HepG2 (cell line): ENCODE measurements around the gene EDEM3. TPM values are rescaled to one million over a fixed set of nuclear protein-coding genes. Genes with fewer than 3 reads are reported as not detected.

Experiments used
- ATAC-seq: fragments of 200-7000 bp; cut with Tn5 transposase; 3 replicates; pipeline ENCODE4 v1.9.1; 2020; ENCODE audit warnings: mild to moderate bottlenecking, moderate library complexity
- BruUV-seq: library from RNA; stranded (reverse); fragments of 400-500 nt; replicated peaks from 2 replicates; lab custom pipeline; 2021; lab: Mats Ljungman, UMichigan
- CTCF ChIA-PET: fragments of 300-600 bp; formaldehyde crosslinking; extraction: SDS; loops from one replicate; lab custom pipeline; 2021; ENCODE audit warnings: low total read pairs, inconsistent platforms, low intra/inter-chr PET ratio; lab: Yijun Ruan, JAX
- POLR2A ChIA-PET: fragments of 350-600 bp; sonication (Branson Sonifier 250); formaldehyde crosslinking; loops from one replicate; lab custom pipeline; 2020; ENCODE audit warnings: antibody characterized with exemption, inconsistent platforms; lab: Yijun Ruan, JAX
- DNase-seq: peaks from one replicate; pipeline ENCODE4 v3.0.0-alpha.2; 2015; ENCODE audit warnings: low spot score
- FAIRE-seq: peaks from 3 replicates; lab custom pipeline; 2011; peaks lifted over from hg19 to GRCh38; lab: Jason Lieb, UNC
- H2AFZ ChIP-seq: one replicate; pipeline ENCODE4 v1.6.1; 2011; ENCODE audit warnings: low read length, inconsistent platforms
- H3K27ac ChIP-seq: fragments of 300-600 bp; 3 replicates; pipeline ENCODE4 v1.8.0; 2011; ENCODE audit warnings: mixed run types, mild to moderate bottlenecking, mixed read lengths, low read length, inconsistent platforms; ENCODE audit not compliant: insufficient read depth; ENCODE audit errors: extremely low read length
- H3K27me3 ChIP-seq, 2 experiments: fragments of 200-600 bp in 1 of 2; 2 replicates in 1 of 2; 3 replicates in 1 of 2; pipeline versions ENCODE4 v1.6.0 to v1.8.0; 2011; ENCODE audit warnings: low read length in 2 of 2, mild to moderate bottlenecking in 2 of 2, moderate library complexity in 2 of 2, inconsistent platforms in 1 of 2; ENCODE audit not compliant: insufficient read depth in 2 of 2, control insufficient read depth in 1 of 2
- H3K36me3 ChIP-seq, 2 experiments: fragments of 200-600 bp in 1 of 2; replicated peaks in 1 of 2; 2 replicates in 1 of 2; 3 replicates in 1 of 2; pipeline versions ENCODE4 v1.5.1 to v1.8.0; 2011; ENCODE audit warnings: low read length in 2 of 2, inconsistent platforms in 1 of 2; ENCODE audit not compliant: insufficient read depth in 2 of 2, control insufficient read depth in 1 of 2
- H3K4me1 ChIP-seq: 2 replicates; pipeline ENCODE4 v1.5.1; 2012; ENCODE audit warnings: low read length, inconsistent platforms; ENCODE audit not compliant: insufficient read depth
- H3K4me2 ChIP-seq: 2 replicates; pipeline ENCODE4 v1.6.0; 2011; ENCODE audit warnings: low read depth, low read length, inconsistent platforms
- H3K4me3 ChIP-seq, 3 experiments: fragments of 200-600 bp in 1 of 3; sonication (generic), shearing (Covaris generic) in 1 of 3; replicated peaks in 1 of 3; 2 replicates each; pipeline ENCODE4 v1.5.1; 2011 to 2016; ENCODE audit warnings: low read length in 3 of 3, inconsistent platforms in 2 of 3, low read depth in 2 of 3, mild to moderate bottlenecking in 2 of 3, control low read depth in 1 of 3, mixed read lengths in 1 of 3; ENCODE audit not compliant: insufficient read depth in 1 of 3
- H3K79me2 ChIP-seq: one replicate; pipeline ENCODE4 v1.6.1; 2011; ENCODE audit warnings: low read length, inconsistent platforms; ENCODE audit not compliant: insufficient read depth
- H3K9ac ChIP-seq: 2 replicates; pipeline ENCODE4 v1.6.0; 2011; ENCODE audit warnings: mild to moderate bottlenecking, low read depth, low read length, inconsistent platforms; ENCODE audit not compliant: insufficient read depth
- H3K9me3 ChIP-seq: 2 replicates; pipeline ENCODE4 v1.5.1; 2012; ENCODE audit warnings: mild to moderate bottlenecking, low read length
- H4K20me1 ChIP-seq: 2 replicates; pipeline ENCODE4 v1.6.0; 2011; ENCODE audit warnings: inconsistent platforms, mild to moderate bottlenecking, low read length, moderate library complexity; ENCODE audit not compliant: insufficient read depth
- ATF5 ChIP-seq: sonication (generic); formaldehyde crosslinking; IDR thresholded peaks from 2 replicates; pipeline ENCODE4 v1.4.0; 2020; ENCODE audit warnings: mild to moderate bottlenecking, low read depth, missing genetic modification reagents
- CEBPB ChIP-seq: IDR thresholded peaks from 2 replicates; pipeline ENCODE4 v1.6.1; 2011; ENCODE audit warnings: low read depth, low read length, improper control_type of control experiment, borderline replicate concordance
- KLF16 ChIP-seq, 2 experiments: sonication (generic) in 1 of 2; formaldehyde crosslinking in 1 of 2; IDR thresholded peaks; 2 replicates each; pipeline versions ENCODE4 v1.6.1 to v1.8.0; 2016 to 2023; ENCODE audit warnings: missing genetic modification reagents in 2 of 2, missing compliant biosample characterization in 1 of 2
- NFRKB ChIP-seq: fragments of 450-650 bp; IDR thresholded peaks from 2 replicates; pipeline ENCODE4 v1.6.1; 2017
- RBM39 ChIP-seq: fragments of 200-400 bp; formaldehyde crosslinking; IDR thresholded peaks from one replicate; pipeline ENCODE4 v1.6.1; 2018; ENCODE audit warnings: antibody characterized with exemption, mild to moderate bottlenecking, low read depth, low read length; ENCODE audit not compliant: poor library complexity, severe bottlenecking
- ZBTB7B ChIP-seq: sonication (generic); formaldehyde crosslinking; IDR thresholded peaks from 2 replicates; pipeline ENCODE4 v1.4.0; 2020; ENCODE audit warnings: missing genetic modification reagents
- ZNF124 ChIP-seq: sonication (generic); formaldehyde crosslinking; IDR thresholded peaks from 2 replicates; pipeline ENCODE4 v1.4.0; 2020; ENCODE audit warnings: missing genetic modification reagents
- ZNF598 ChIP-seq: sonication (generic); formaldehyde crosslinking; IDR thresholded peaks from 2 replicates; pipeline ENCODE4 v1.5.1; 2020; ENCODE audit warnings: mild to moderate bottlenecking, missing genetic modification reagents, borderline replicate concordance
- ZNF720 ChIP-seq: sonication (generic); formaldehyde crosslinking; IDR thresholded peaks from 2 replicates; pipeline ENCODE4 v1.4.0; 2020; ENCODE audit warnings: missing genetic modification reagents
- ZNF83 ChIP-seq: sonication (generic); formaldehyde crosslinking; IDR thresholded peaks from 2 replicates; pipeline ENCODE4 v1.4.0; 2020; ENCODE audit warnings: missing genetic modification reagents, mild to moderate bottlenecking, borderline replicate concordance
- WGBS: methylation state at CpG from one replicate; pipeline ENCODE4 v1.1.6; 2017; ENCODE audit warnings: low lambda C conversion rate; 5-methylcytosine and 5-hydroxymethylcytosine counted together
- in situ Hi-C: cut with HindIII; loops from 2 replicates; pipeline ENCODE4 v1.10.0; 2017; ENCODE audit warnings: low pct_unique_long_range_greater_than_20kb; ENCODE audit not compliant: extremely low pct_ligation_motif_present
- intact Hi-C: fragments of 100-400 bp; cut with micrococcal nuclease; formaldehyde crosslinking; loops from one replicate; pipeline ENCODE4 v1.10.0; 2022; ENCODE audit not compliant: unreplicated experiment
- polyA plus RNA-seq, 8 experiments: library from polyadenylated mRNA; depleted of rRNA in 3 of 8; stranded (reverse) in 7 of 8; unstranded in 1 of 8; fragments of >200 nt; fragmentation: Illumina TruSeq in 4 of 8; extraction: Trizol in 4 of 8; gene quantifications; 2 replicates each; pipeline versions ENCODE4 v1.2.1 to v1.2.3, GENCODE V29; 2011 to 2016; ENCODE audit warnings: low read depth in 4 of 8, missing spikeins in 1 of 8, mixed read lengths in 1 of 8; ENCODE audit not compliant: insufficient read depth in 1 of 8
- total RNA-seq, 5 experiments: library from RNA; depleted of rRNA; stranded (reverse); fragments of >200 nt; fragmentation: Illumina TruSeq; extraction: Trizol; gene quantifications; 2 replicates each; pipeline ENCODE4 v1.2.3, GENCODE V29; 2016; ENCODE audit warnings: low read depth in 1 of 5
- TF ChIP-seq, protein P1 (sequence below): sonication (generic); formaldehyde crosslinking; IDR thresholded peaks from 2 replicates; pipeline ENCODE4 v1.4.0; 2020; ENCODE audit warnings: missing genetic modification reagents
- TF ChIP-seq, protein P2 (sequence below): sonication (generic); formaldehyde crosslinking; IDR thresholded peaks from 2 replicates; pipeline ENCODE4 v1.4.0; 2020; ENCODE audit warnings: mild to moderate bottlenecking, missing genetic modification reagents
- TF ChIP-seq, protein P3 (sequence below): sonication (generic); formaldehyde crosslinking; IDR thresholded peaks from 2 replicates; pipeline ENCODE4 v1.4.0; 2020; ENCODE audit warnings: missing genetic modification reagents
- TF ChIP-seq, protein P4 (sequence below): sonication (generic); formaldehyde crosslinking; IDR thresholded peaks from 2 replicates; pipeline ENCODE4 v1.4.0; 2020; ENCODE audit warnings: missing genetic modification reagents

EDEM3 gene
- total and polyA plus RNA-seq, 2 of the 13 experiments (the other 11 are each of a cell fraction or from before 2014, with no cell fraction given): 13.1 to 18.2 TPM

- in situ Hi-C loops: no loop called here
- CTCF ChIA-PET: no interaction called here
Measured at GRCh38 chr1:184701816-184702215, 52.8 kb downstream of the EDEM3 start.

GRCh38 chr1:184698969-184699368 lies 55.7 kb downstream of the EDEM3 start:
- Histone ChIP-seq H3K27me3 (no peaks in the 10 kb centered on the region), H3K27ac (no peak overlapping the region), H3K36me3 (peaks cover 0 to 7% of the 10 kb centered on the region in 2 experiments; a peak in 2 of 5 replicates), H2AFZ (no peak overlapping the region), H3K4me3 (no peak overlapping the region), H3K79me2 (no peaks in the 10 kb centered on the region), H3K4me2 (no peak overlapping the region), H3K9me3 (no peaks in the 10 kb centered on the region), H4K20me1 (no peaks in the 10 kb centered on the region), H3K4me1 (no peaks in the 10 kb centered on the region), H3K9ac (no peak overlapping the region)
- no TSS peak for BruUV-seq
- ChIA-PET POLR2A (no interaction called here), CTCF (no interaction called here)
- in situ Hi-C loops: no loop called here
- no peak for DNase-seq
- no peak for ATAC-seq
- no peak for FAIRE-seq
- intact Hi-C loops: loop anchor here (10.0 kb wide), 1 partner anchor 474 kb away; no protein-coding TSS in a partner anchor
- 92% methylated on average over 1 of the region's 1 CpG for WGBS
- TF ChIP-seq KLF16 (CRISPR knock-in tag; IDR thresholded peaks at IDR 0.05) (no peak), ATF5 (CRISPR knock-in tag) (no peak), ZNF598 (CRISPR knock-in tag) (no peak), ZBTB7B (CRISPR knock-in tag) (no peak), ZNF83 (CRISPR knock-in tag) (no peak)
- TF ChIP-seq, protein P1, sequence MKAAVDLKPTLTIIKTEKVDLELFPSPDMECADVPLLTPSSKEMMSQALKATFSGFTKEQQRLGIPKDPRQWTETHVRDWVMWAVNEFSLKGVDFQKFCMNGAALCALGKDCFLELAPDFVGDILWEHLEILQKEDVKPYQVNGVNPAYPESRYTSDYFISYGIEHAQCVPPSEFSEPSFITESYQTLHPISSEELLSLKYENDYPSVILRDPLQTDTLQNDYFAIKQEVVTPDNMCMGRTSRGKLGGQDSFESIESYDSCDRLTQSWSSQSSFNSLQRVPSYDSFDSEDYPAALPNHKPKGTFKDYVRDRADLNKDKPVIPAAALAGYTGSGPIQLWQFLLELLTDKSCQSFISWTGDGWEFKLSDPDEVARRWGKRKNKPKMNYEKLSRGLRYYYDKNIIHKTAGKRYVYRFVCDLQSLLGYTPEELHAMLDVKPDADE (CRISPR knock-in tag): no peak
- TF ChIP-seq, protein P2, sequence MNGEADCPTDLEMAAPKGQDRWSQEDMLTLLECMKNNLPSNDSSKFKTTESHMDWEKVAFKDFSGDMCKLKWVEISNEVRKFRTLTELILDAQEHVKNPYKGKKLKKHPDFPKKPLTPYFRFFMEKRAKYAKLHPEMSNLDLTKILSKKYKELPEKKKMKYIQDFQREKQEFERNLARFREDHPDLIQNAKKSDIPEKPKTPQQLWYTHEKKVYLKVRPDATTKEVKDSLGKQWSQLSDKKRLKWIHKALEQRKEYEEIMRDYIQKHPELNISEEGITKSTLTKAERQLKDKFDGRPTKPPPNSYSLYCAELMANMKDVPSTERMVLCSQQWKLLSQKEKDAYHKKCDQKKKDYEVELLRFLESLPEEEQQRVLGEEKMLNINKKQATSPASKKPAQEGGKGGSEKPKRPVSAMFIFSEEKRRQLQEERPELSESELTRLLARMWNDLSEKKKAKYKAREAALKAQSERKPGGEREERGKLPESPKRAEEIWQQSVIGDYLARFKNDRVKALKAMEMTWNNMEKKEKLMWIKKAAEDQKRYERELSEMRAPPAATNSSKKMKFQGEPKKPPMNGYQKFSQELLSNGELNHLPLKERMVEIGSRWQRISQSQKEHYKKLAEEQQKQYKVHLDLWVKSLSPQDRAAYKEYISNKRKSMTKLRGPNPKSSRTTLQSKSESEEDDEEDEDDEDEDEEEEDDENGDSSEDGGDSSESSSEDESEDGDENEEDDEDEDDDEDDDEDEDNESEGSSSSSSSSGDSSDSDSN (CRISPR knock-in tag): no peak

More at GRCh38 chr1:184701816-184702215, 52.8 kb downstream of the EDEM3 start:
- Histone ChIP-seq H3K4me1 (no peaks in the 10 kb centered on the region), H3K36me3 (peaks cover 3 to 15% of the 10 kb centered on the region in 2 experiments; a peak in 4 of 5 replicates), H4K20me1 (no peaks in the 10 kb centered on the region), H3K27me3 (no peaks in the 10 kb centered on the region), H3K79me2 (no peaks in the 10 kb centered on the region), H3K27ac (no peak overlapping the region), H2AFZ (no peak overlapping the region), H3K9me3 (no peaks in the 10 kb centered on the region), H3K9ac (no peak overlapping the region), H3K4me2 (no peak overlapping the region), H3K4me3 (no peak overlapping the region)
- DNase-seq: no peak
- POLR2A ChIA-PET: no interaction called here
- FAIRE-seq: no peak
- intact Hi-C loops: no loop called here
- WGBS: 94% methylated on average over 1 of the region's 1 CpG
- no peak for ATAC-seq
- no TSS peak for BruUV-seq
- TF ChIP-seq ZNF720 (CRISPR knock-in tag) (no peak), CEBPB (0 out of 2 replicates have a peak, but pooled peaks have one; percentile 6), ZNF124 (CRISPR knock-in tag) (no peak), NFRKB (no peak), RBM39 (no peak)
- TF ChIP-seq, protein P3, sequence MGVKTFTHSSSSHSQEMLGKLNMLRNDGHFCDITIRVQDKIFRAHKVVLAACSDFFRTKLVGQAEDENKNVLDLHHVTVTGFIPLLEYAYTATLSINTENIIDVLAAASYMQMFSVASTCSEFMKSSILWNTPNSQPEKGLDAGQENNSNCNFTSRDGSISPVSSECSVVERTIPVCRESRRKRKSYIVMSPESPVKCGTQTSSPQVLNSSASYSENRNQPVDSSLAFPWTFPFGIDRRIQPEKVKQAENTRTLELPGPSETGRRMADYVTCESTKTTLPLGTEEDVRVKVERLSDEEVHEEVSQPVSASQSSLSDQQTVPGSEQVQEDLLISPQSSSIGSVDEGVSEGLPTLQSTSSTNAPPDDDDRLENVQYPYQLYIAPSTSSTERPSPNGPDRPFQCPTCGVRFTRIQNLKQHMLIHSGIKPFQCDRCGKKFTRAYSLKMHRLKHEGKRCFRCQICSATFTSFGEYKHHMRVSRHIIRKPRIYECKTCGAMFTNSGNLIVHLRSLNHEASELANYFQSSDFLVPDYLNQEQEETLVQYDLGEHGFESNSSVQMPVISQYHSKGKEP: no peak
- TF ChIP-seq, protein P4, sequence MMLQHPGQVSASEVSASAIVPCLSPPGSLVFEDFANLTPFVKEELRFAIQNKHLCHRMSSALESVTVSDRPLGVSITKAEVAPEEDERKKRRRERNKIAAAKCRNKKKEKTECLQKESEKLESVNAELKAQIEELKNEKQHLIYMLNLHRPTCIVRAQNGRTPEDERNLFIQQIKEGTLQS (CRISPR knock-in tag): no peak
